Suprapubic skin (tissue), 3 donors: ENCODE results near the gene C3orf85.

Experiments
- EP300 ChIP-seq: sonication (generic); formaldehyde crosslinking; IDR thresholded peaks from one replicate; pipeline ENCODE4 v1.6.1; 2017; ENCODE audit warnings: antibody characterized with exemption
- POLR2A ChIP-seq, 2 donors: fragments of 450-650 bp; IDR thresholded peaks; one replicate each; pipeline ENCODE4 v1.6.1; 2017; ENCODE audit warnings: antibody characterized with exemption in 2 of 2, mild to moderate bottlenecking in 2 of 2, moderate library complexity in 2 of 2
- TF ChIP-seq, protein P1 (sequence below), 2 donors: fragments of 200-600 bp in 1 of 2; fragments of 450-650 bp in 1 of 2; sonication (generic) in 1 of 2; IDR thresholded peaks; one replicate each; pipeline ENCODE4 v1.5.1; 2016 to 2019; ENCODE audit warnings: antibody characterized with exemption in 2 of 2, mild to moderate bottlenecking in 1 of 2, moderate library complexity in 1 of 2

DNA sequence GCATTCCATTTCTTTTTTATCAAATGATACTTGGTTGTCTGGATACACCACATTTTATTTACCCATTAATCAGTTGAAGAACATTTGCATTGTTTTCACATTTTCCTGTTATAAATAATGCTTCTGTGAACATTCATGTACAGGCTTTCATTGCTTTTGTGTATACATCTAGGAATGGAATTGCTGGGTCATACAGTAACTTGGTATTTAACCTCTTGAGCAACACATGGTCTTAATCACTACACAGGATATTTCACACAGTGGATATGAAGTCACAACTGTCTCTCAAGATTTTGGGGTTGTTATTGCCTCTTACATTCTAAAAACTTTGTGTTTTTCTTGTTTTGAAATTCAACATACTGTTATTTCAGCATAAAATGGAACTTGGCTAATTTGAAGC lies 48.2 kb downstream of the C3orf85 start:
- TF ChIP-seq, protein P1, sequence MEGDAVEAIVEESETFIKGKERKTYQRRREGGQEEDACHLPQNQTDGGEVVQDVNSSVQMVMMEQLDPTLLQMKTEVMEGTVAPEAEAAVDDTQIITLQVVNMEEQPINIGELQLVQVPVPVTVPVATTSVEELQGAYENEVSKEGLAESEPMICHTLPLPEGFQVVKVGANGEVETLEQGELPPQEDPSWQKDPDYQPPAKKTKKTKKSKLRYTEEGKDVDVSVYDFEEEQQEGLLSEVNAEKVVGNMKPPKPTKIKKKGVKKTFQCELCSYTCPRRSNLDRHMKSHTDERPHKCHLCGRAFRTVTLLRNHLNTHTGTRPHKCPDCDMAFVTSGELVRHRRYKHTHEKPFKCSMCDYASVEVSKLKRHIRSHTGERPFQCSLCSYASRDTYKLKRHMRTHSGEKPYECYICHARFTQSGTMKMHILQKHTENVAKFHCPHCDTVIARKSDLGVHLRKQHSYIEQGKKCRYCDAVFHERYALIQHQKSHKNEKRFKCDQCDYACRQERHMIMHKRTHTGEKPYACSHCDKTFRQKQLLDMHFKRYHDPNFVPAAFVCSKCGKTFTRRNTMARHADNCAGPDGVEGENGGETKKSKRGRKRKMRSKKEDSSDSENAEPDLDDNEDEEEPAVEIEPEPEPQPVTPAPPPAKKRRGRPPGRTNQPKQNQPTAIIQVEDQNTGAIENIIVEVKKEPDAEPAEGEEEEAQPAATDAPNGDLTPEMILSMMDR (IDR thresholded peaks at IDR 0.05): no peak
- TF ChIP-seq POLR2A (IDR thresholded peaks at IDR 0.05): no peak
- no peak for TF ChIP-seq EP300
